ENCODE results near the gene ATG4B.
"Not testable (repeated sequence)": the region's sequence is repeated elsewhere in the genome, so short reads cannot be mapped to it uniquely, and the experiment has no call there.

ATG4B gene

DNA sequence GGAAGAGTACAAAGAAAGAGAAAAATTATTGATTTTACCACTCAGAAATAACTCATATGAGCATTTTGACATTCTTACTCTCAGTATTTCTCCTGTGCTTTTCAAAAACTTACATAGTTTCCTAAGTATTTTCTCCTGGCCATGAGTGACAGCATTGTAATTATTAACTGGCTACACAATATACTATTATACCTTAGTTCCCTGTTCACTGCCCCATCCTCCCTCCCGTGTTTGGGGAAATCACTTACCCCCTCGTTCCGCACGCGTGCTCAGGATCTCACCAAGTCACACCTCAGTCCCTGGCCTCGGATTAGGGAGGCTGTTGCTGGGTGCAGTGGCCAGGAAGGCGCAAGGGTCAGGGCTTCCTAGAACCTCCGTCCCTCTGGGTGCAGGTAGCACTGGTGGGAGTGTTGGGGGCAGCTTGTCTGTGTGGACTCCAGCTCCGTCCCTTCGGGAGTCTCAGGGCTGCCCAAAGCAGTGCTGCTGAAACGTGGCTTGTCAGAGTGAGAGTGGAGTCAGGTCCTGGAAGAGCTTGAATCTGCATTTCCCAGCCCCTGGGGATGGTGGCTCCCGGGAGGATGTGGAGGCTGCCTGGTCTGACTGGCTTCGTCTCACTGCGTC lies 23.2 kb downstream of the ATG4B start:
- DNase-seq (no peak), ATAC-seq (no peak)
- Mint-ChIP-seq H3K27me3 (no peaks in the 10 kb centered on the region), H3K27ac (no peak overlapping the region), H3K4me1 (peaks cover 13% of the 10 kb centered on the region), H3K36me3 (ENCODE audit: low read depth) (peaks cover 34% of the 10 kb centered on the region), H3K4me3 (no peak overlapping the region), H3K9me3 (no peaks in the 10 kb centered on the region)

DNA sequence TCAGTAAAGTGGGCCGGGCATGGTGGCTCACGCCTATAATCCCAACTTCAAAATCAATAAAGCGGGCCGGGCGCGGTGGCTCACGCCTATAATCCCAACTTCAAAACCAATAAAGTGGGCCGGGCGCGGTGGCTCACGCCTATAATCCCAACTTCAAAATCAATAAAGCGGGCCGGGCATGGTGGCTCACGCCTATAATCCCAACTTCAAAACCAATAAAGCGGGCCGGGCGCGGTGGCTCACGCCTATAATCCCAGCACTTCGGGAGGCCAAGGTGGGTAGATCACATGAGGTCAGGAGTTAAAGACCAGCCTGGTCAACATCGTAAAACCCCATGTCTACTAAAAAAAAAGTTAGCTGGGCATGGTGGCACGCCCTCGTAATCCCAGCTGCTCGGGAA lies 25.2 kb downstream of the ATG4B start:
- not testable (repeated sequence) for H3K27me3 Mint-ChIP-seq, H3K9me3 Mint-ChIP-seq, DNase-seq, H3K4me3 Mint-ChIP-seq, ATAC-seq, H3K27ac Mint-ChIP-seq
- peaks cover 16% of the 10 kb centered on the region for H3K4me1 Mint-ChIP-seq
- H3K36me3 Mint-ChIP-seq (ENCODE audit: low read depth) = peaks cover 24% of the 10 kb centered on the region

DNA sequence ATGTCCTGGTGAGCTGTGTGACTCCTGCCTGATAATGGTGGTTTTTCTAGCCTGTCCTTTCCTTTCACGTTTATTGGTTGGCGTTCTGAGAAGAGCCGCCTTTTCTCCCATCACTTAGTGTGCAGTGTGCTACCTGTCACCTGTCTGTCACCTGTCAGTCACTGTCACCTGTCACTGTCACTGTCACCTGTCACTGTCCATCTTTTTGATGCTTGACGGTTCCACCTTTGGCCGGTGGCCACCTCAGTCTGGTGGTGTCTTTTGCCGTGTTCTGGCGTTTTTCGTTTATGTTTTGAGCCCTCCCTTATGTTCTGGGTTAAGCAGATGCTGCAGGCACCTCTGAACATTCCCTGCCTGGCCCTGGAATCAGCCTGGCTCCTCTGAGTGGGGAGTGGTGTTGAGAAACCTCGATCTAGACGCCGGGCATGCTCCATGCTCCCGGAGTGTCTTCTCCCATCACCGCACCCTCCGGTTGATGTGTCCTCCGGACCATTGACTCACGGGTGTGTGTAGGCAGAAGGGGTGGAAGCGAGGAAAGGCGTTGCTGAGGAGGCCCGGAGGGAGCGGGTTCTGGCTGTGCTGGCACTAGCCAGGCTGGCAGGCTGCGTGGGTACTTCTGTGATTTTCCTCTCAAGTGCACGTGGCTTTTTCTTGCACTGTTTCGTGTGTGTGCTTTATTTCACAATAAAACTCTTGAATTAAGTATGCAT lies 28.4 kb downstream of the ATG4B start:
- Mint-ChIP-seq H3K27ac (no peak overlapping the region), H3K36me3 (ENCODE audit: low read depth) (peaks cover 11% of the 10 kb centered on the region), H3K27me3 (no peaks in the 10 kb centered on the region), H3K4me3 (no peak overlapping the region), H3K9me3 (no peaks in the 10 kb centered on the region), H3K4me1 (peaks cover 16% of the 10 kb centered on the region)
- no peak for DNase-seq
- no peak for ATAC-seq

DNA sequence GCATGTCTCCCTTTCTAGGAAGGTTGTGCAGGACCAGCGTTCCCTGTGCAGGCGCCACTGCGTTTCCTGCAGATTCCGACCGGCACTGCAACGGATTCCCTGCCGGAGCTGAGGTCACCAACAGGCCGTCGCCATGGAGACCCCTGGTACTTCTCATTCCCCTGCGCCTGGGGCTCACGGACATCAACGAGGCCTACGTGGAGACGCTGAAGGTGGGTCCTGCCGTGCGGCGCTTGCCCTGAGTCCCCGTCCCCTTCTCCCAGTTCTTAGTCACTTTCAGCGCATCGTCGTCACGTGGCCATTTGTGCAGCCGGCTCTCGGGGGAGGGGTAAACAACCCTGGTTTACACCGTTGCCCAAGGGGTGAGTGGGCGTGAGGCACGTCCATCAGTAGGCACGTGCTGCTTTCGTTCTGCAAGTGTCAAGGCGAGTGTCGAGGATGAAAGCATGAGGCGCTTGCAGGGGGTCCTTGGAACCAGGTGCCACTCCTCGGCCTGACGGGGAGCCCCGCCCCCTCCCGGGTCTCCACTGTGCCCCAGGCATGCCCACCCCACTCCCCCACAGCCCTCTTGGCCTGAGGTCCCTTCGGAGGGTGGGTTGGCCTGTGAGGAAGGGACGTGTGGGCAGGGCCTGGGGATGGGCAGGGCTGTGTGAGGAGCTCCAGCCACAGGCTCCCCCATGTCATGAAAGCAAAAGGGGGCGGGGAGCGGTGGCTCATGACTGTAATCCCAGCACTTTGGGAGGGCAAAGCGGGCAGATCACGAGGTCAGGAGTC lies 29.3 kb downstream of the ATG4B start:
- no peak for DNase-seq
- Mint-ChIP-seq H3K27ac (no peak overlapping the region), H3K4me1 (peaks cover 16% of the 10 kb centered on the region), H3K27me3 (no peaks in the 10 kb centered on the region), H3K4me3 (no peak overlapping the region), H3K9me3 (no peaks in the 10 kb centered on the region), H3K36me3 (ENCODE audit: low read depth) (peaks cover 9% of the 10 kb centered on the region)
- ATAC-seq = no peak

DNA sequence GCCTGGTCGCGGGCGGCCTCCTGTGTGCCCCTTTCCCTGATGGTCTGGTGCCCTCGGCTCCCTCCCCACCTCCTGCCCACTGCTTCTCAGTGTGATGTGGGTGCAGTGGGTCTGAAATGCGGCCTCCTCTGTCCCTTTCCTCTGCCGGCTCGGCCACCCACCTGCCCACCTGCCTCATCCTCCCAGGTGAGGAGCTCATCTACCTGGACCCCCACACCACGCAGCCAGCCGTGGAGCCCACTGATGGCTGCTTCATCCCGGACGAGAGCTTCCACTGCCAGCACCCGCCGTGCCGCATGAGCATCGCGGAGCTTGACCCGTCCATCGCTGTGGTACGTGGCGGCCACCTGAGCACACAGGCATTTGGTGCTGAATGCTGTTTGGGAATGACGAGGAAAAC lies 30.9 kb downstream of the ATG4B start:
- H3K4me3 Mint-ChIP-seq = no peak overlapping the region
- peaks cover 22% of the 10 kb centered on the region for H3K4me1 Mint-ChIP-seq
- H3K36me3 Mint-ChIP-seq (ENCODE audit: low read depth) = peaks cover 8% of the 10 kb centered on the region
- H3K27me3 Mint-ChIP-seq = no peaks in the 10 kb centered on the region
- no peaks in the 10 kb centered on the region for H3K9me3 Mint-ChIP-seq
- DNase-seq (no peak), ATAC-seq (no peak)
- no peak overlapping the region for H3K27ac Mint-ChIP-seq

DNA sequence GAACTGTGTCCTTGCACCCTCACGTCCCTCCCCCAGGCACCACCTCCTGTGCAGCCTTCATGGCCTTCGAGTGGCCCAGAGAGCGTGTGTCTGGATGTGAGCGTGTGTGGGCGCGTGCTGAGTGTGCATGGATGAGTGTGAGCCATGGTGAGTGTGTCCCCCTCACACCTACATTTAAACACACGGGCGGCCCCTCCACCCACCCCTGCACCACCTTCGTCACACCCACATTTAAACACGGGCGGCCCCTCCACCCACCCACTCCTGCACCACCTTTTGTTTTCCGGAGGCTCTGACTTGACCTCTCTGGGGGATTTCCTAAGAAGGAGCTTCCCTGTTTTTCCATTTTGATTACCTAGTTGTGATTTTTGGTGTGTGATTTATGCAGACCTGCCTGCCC lies 31.3 kb downstream of the ATG4B start:
- peaks cover 24% of the 10 kb centered on the region for H3K4me1 Mint-ChIP-seq
- DNase-seq (no peak), ATAC-seq (no peak)
- H3K36me3 Mint-ChIP-seq (ENCODE audit: low read depth) = peaks cover 7% of the 10 kb centered on the region
- H3K27ac Mint-ChIP-seq = no peak overlapping the region
- no peaks in the 10 kb centered on the region for H3K9me3 Mint-ChIP-seq
- no peaks in the 10 kb centered on the region for H3K27me3 Mint-ChIP-seq
- H3K4me3 Mint-ChIP-seq = no peak overlapping the region

DNA sequence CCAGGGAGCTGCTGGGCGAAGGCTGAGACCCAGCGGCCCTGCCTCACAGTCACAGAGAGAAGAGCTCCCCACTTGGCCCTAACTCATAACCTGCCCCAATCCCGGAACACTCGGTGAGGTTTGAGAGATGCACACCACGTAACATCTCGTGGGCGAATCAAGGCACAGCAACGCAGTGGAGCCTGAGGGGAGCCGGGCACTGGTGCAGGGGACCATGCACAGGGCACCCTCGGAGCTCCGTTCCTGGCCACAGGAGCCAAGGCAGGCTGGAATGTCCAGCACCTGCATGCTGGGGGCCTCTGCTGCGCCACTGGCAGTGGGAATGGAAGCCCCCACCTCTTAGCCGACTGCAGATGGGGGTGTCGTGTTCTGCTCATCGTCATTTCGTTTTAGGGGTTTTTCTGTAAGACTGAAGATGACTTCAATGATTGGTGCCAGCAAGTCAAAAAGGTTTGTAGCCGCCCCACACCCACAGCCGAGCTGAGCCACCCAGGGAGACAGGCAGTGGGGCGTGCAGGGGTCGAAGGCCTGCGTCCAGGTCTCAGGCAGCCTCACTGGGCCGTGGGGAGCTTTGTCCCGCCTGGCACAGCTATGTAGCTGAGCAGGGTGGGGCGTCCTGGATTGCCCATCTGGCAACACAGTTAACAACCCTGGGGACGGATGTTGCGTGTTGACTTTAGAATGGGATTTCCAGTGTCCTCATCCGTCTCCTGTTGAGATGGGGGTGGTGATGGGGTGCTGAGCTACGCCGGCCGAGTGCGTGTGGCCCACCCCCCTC lies 33.0 kb downstream of the ATG4B start:
- no peaks in the 10 kb centered on the region for H3K9me3 Mint-ChIP-seq
- peaks cover 13% of the 10 kb centered on the region for H3K4me1 Mint-ChIP-seq
- H3K27me3 Mint-ChIP-seq = no peaks in the 10 kb centered on the region
- ATAC-seq = no peak
- no peak for DNase-seq
- no peak overlapping the region for H3K4me3 Mint-ChIP-seq
- no peak overlapping the region for H3K27ac Mint-ChIP-seq
- H3K36me3 Mint-ChIP-seq (ENCODE audit: low read depth) = peaks cover 7% of the 10 kb centered on the region

DNA sequence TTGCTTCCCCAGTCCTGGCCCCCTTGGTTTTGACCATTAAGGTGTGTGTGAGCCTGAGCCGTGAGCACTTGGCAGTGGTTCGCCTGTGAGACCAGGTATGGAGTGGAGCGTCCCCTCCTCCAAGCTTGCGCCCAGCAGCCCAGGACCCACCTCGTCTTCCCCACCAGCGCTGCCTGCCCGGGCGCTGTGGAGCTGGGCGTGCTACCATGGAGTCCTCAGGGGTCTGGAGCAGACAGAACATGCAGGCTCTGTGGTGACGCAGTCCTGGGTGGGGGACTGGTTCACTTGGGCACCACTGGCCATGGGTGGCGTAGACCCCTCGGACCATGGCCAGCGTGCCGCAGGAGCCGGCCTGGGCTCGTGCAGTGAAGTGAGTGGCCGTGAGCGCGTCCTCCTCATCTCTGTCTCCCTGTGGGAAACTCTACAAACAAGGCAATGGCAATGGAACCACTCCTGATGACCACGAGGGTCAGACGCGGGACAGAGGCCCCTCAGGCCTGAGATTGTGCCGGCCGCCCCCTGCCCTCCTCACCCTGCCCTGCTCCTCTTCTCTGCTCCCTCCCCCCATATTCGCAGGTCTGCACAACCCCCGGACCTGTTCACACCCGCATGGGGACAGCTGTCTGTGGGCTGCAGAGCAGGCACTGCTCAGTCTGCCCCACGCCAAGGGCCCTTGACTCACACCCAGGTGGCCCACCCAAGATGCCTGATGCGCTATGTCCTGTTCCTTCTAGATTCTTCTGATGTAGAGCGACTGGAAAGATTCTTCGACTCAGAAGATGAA lies 34.2 kb downstream of the ATG4B start:
- no peak overlapping the region for H3K27ac Mint-ChIP-seq
- no peak for ATAC-seq

DNA sequence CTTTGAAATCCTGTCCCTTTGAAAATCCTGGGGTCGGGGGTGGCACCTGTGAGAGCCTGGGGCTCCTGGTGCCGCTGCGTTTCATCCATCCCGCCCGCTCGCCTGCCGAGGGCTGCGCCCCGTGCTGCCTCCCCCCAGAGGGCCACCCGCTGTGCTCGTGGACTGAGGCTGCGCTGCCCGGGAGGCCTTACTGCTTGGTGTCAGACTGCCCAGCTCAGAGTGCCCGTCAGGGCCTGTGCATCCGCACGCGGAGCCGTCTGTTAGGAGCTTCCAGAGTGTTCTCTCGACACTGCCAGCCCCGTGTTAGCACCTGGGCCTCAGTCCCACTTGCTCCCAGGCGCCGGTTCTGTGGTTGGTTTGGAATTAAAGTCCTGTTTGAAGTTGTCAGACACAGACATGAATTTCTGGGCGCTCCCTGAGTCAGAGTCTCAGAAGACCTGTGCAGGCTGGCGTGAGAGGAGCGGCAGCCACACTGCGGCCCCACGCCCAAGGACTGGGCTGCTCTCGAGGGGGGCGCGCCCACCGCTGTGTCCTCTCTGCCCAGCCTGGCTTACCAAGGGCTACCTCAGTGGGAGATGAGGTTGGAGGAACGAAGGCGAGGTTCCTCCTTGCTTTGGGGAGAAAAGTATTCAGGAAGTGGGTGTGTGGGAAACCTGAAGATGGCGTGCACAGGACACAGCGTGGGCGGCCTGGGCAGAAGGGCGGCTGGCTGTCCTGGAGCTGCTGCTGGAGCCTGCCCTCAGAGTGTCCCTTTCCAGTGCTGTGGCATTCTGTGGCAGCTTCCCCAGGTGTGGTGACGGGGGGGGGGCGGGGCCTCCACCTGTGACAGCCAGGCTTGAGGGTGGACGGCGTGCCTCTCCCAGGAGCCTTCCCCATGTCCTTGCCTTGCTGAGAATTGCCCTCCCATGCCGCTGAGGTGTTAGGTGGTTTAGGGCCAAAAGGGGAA lies 35.0 kb downstream of the ATG4B start:
- Mint-ChIP-seq H3K27ac (no peak overlapping the region), H3K9me3 (no peaks in the 10 kb centered on the region), H3K27me3 (no peaks in the 10 kb centered on the region), H3K4me1 (peaks cover 8% of the 10 kb centered on the region), H3K36me3 (ENCODE audit: low read depth) (peaks cover 13% of the 10 kb centered on the region), H3K4me3 (no peak overlapping the region)
- ATAC-seq (no peak), DNase-seq (no peak)

More for the DNA sequence above, 34.2 kb downstream of the ATG4B start:
- DNase-seq = no peak
- H3K36me3 Mint-ChIP-seq (ENCODE audit: low read depth) = peaks cover 9% of the 10 kb centered on the region
- peaks cover 8% of the 10 kb centered on the region for H3K4me1 Mint-ChIP-seq
- H3K9me3 Mint-ChIP-seq = no peaks in the 10 kb centered on the region
- no peaks in the 10 kb centered on the region for H3K27me3 Mint-ChIP-seq
- no peak overlapping the region for H3K4me3 Mint-ChIP-seq

DNA sequence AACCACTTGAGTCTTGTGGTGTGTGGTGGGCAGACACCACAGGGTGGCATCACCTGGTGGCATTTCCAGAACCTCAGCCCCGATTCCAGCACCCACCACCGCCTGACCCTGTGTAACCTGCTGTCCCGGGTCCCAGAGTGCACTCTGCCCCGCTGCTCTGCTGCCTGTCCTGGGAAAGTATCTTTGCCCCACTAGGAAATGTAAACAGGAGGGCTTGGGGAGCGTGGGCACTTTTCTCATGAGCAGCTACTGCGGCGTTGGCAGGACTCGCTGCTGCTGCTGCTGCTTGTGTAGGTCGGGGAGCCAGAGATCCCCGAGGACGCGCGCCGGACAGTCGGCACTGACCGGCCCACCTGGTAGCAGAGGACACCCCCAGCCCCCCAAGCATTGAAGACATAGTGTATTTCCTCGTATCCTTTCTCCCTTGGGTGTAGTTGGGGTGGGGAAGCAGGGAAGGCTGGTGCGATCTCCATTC lies 35.7 kb downstream of the ATG4B start:
- H3K36me3 Mint-ChIP-seq (ENCODE audit: low read depth) = peaks cover 16% of the 10 kb centered on the region
- ATAC-seq (no peak), DNase-seq (no peak)
- H3K4me3 Mint-ChIP-seq = no peak overlapping the region
- H3K27ac Mint-ChIP-seq = no peak overlapping the region
- no peaks in the 10 kb centered on the region for H3K9me3 Mint-ChIP-seq
- H3K4me1 Mint-ChIP-seq = peaks cover 8% of the 10 kb centered on the region
- H3K27me3 Mint-ChIP-seq = no peaks in the 10 kb centered on the region

DNA sequence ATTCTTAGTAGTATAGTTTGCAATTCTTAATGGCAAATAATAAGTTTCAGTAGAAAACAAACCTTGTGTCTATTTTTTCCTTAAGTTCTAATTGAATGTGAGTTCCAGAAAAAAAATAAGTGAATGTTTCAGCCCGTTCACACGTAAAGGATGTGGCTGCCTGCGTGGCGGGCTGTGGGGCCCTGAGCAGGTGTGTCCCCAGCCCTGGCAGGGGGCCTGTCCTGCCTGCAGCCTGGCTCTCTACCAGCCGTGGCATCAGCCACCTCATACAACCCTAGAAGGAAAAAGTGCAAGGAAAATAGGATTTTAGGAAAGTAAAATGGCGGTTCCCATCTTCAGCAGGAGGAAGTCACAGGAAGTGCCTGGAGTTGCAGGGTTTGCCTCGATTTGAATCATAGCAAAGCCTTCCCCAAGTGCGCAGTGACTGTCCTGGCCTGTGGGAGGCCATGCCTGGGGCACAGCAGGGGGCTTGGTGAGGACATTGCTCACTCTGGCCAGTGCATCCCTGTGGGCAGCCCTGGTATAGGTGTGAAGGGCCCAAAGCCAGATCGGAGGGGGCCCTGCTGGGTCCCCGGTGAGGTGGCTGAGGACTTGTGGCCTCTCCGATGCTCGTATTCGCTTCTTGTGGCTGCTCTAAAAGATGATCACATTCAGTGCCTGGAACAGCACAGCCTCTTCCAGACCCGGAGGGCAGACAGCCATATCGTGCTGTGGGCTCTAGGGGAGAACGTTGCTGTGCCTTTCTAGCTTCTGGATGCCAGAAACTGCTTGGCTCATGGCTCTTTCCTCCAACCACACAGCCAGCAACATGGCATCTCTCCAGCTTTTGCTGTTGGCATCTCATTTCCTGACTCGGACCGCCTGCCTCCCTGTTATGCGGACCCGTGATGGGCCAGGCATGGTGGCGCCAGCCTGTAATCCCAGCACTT lies 36.6 kb downstream of the ATG4B start:
- Mint-ChIP-seq H3K4me3 (no peak overlapping the region), H3K9me3 (no peaks in the 10 kb centered on the region), H3K36me3 (ENCODE audit: low read depth) (peaks cover 15% of the 10 kb centered on the region), H3K4me1 (peaks cover 8% of the 10 kb centered on the region), H3K27ac (no peak overlapping the region), H3K27me3 (no peaks in the 10 kb centered on the region)
- ATAC-seq = peak; percentile 4
- no peak for DNase-seq

DNA sequence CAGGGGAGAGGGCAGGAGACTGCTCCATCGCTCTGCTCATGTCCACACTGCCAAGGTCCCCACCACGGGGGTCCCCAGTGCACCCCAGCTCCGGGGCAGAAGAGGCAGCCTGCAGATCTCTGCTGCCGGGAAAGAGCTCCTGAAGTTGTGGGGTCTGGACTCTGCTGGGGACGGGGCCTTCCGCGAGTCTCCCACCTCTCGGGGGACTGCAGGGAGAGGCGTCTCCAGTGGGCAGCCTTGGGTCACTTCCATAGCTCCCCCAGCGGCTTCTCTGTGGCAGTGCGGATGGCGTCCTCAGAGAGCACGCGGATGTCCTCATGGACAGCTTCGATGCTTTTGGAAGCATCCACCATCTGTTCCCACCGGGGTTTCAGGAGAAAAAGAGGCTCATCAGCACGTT lies 38.4 kb downstream of the ATG4B start:
- no peak overlapping the region for H3K4me3 Mint-ChIP-seq
- H3K36me3 Mint-ChIP-seq (ENCODE audit: low read depth) = peaks cover 24% of the 10 kb centered on the region
- ATAC-seq = no peak
- H3K4me1 Mint-ChIP-seq = peaks cover 10% of the 10 kb centered on the region
- H3K9me3 Mint-ChIP-seq = no peaks in the 10 kb centered on the region
- H3K27ac Mint-ChIP-seq = no peak overlapping the region
- no peak for DNase-seq
- no peaks in the 10 kb centered on the region for H3K27me3 Mint-ChIP-seq
